ENCODE results near the gene ADGRD2.

Gene ADGRD2

GRCh38 chr9:124457079-124457886 is 7.0 kb downstream of the ADGRD2 start:
- DNase-seq: no peak

- no peak for DNase-seq
These were observed 7.7 kb downstream of the ADGRD2 start for GRCh38 chr9:124457887-124458431.

- no peak for DNase-seq
These were observed 8.2 kb downstream of the ADGRD2 start for GRCh38 chr9:124458441-124458840.

GRCh38 chr9:124462739-124463138 is 12.5 kb downstream of the ADGRD2 start:
- DNase-seq: no peak

- no peak for DNase-seq
These were observed 15.5 kb downstream of the ADGRD2 start for GRCh38 chr9:124465736-124466135.

- DNase-seq: no peak
These were observed 17.3 kb downstream of the ADGRD2 start for GRCh38 chr9:124467410-124468060.

GRCh38 chr9:124468061-124468740 is 17.9 kb downstream of the ADGRD2 start:
- DNase-seq: no peak

- DNase-seq: no peak
These were observed 19.0 kb downstream of the ADGRD2 start for GRCh38 chr9:124469011-124469832.

- DNase-seq: no peak
These were observed 20.1 kb downstream of the ADGRD2 start for GRCh38 chr9:124470306-124470705.

GRCh38 chr9:124470726-124471125 is 20.5 kb downstream of the ADGRD2 start:
- DNase-seq: no peak

- DNase-seq: no peak
These were observed 21.5 kb downstream of the ADGRD2 start for GRCh38 chr9:124471761-124472160.

GRCh38 chr9:124472770-124473169 is 22.5 kb downstream of the ADGRD2 start:
- DNase-seq: no peak

- DNase-seq: no peak
These were observed 23.1 kb downstream of the ADGRD2 start for GRCh38 chr9:124473310-124473709.

GRCh38 chr9:124474151-124474550 is 23.9 kb downstream of the ADGRD2 start:
- DNase-seq: no peak

- no peak for DNase-seq
These were observed 25.1 kb downstream of the ADGRD2 start for GRCh38 chr9:124475158-124475867.

- no peak for DNase-seq
These were observed 25.8 kb downstream of the ADGRD2 start for GRCh38 chr9:124475868-124476690.

- DNase-seq: no peak
These were observed 27.0 kb downstream of the ADGRD2 start for GRCh38 chr9:124477211-124477647.

- DNase-seq: no peak
These were observed 27.5 kb downstream of the ADGRD2 start for GRCh38 chr9:124477648-124478285.

GRCh38 chr9:124478354-124478753 is 28.1 kb downstream of the ADGRD2 start:
- no peak for DNase-seq

GRCh38 chr9:124479371-124479770 is 29.1 kb downstream of the ADGRD2 start:
- DNase-seq: no peak

All from activated CD4-positive, alpha-beta T cell treated with anti-CD3 and anti-CD28 coated beads, Interleukin-2, amount 50 U/mL, for 1 hour (primary cell).